Activated naive CD8-positive, alpha-beta T cell (primary cell): ENCODE results near the gene ABCB6.
"Not testable (repeated sequence)": the region's sequence is repeated elsewhere in the genome, so short reads cannot be mapped to it uniquely, and the experiment has no call there.

Source experiments
- H3K27ac Mint-ChIP-seq: one replicate; pipeline ENCODE4 v1.8.0; 2021; ENCODE audit warnings: mixed read lengths
- H3K27me3 Mint-ChIP-seq: one replicate; pipeline ENCODE4 v1.8.0; 2021; ENCODE audit warnings: mixed read lengths
- H3K36me3 Mint-ChIP-seq: one replicate; pipeline ENCODE4 v1.8.0; 2021; ENCODE audit warnings: mixed read lengths
- H3K4me1 Mint-ChIP-seq: one replicate; pipeline ENCODE4 v1.8.0; 2021; ENCODE audit warnings: low read depth, mixed read lengths
- H3K4me3 Mint-ChIP-seq: one replicate; pipeline ENCODE4 v1.8.0; 2021; ENCODE audit warnings: mild to moderate bottlenecking, mixed read lengths
- H3K9me3 Mint-ChIP-seq: one replicate; pipeline ENCODE4 v1.8.0; 2021; ENCODE audit warnings: low read depth, mixed read lengths

The ABCB6 gene

DNA sequence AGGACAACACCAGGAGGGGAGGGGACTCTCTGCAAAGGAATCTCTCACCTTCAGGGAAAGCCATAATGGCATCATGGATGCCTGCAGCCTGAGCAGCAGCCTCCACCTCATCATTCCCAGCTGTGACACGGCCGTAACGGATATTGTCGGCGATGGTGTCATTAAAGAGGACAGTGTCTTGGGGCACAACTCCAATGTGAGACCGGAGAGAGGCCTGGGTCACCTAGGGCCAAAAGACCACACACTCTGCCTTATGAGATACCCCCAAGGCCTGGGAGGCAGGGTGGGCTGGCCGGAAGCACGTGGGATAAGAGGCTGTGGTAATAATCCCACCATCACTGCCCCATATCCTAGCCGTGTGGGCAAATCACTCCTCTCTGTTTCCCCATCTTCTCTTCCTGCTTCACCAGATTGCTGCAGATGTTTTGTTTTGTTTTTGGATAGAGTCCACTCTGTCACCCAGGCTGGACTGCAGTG, 7.8 kb downstream of the ABCB6 start:
- peaks cover 4% of the 10 kb centered on the region for H3K36me3 Mint-ChIP-seq
- no peaks in the 10 kb centered on the region for H3K27me3 Mint-ChIP-seq
- peak overlapping the region; percentile 81 for H3K27ac Mint-ChIP-seq
- H3K4me3 Mint-ChIP-seq = no peak overlapping the region
- peaks cover 46% of the 10 kb centered on the region for H3K4me1 Mint-ChIP-seq
- H3K9me3 Mint-ChIP-seq = no peaks in the 10 kb centered on the region

DNA sequence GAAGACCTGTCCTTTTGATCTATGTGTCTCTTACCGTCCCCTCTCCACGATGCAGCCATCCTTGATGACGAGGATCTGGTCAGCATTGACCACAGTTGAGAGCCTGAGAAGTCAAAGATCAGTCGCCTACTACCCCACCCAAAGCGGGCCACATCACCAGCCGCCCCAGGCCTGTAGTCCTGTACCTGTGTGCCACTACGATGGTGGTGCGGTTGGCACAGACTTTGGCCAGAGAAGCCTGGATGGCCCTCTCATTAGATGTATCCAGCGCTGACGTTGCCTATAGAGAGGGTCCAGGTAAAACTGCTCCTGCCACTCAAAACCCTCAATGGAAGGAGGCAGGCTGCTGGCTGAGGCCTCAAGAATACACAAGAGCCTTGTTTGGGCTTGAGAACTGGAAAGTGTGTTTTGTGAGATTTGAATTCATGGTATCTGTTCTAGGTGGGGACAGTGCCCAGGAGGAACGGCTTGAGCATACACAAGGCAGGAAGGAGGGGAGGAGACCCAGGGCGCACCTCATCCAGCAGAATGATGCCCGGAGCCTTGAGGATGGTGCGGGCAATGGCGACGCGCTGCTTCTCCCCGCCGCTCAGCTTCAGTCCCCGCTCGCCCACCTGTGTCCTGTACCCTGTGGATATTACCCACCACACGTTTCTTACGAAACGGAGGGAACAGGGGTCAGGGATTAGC, 8.4 kb downstream of the ABCB6 start:
- Mint-ChIP-seq H3K4me1 (peaks cover 47% of the 10 kb centered on the region), H3K9me3 (no peaks in the 10 kb centered on the region), H3K4me3 (no peak overlapping the region), H3K36me3 (peaks cover 4% of the 10 kb centered on the region), H3K27ac (peak overlapping the region; percentile 83), H3K27me3 (no peaks in the 10 kb centered on the region)

DNA sequence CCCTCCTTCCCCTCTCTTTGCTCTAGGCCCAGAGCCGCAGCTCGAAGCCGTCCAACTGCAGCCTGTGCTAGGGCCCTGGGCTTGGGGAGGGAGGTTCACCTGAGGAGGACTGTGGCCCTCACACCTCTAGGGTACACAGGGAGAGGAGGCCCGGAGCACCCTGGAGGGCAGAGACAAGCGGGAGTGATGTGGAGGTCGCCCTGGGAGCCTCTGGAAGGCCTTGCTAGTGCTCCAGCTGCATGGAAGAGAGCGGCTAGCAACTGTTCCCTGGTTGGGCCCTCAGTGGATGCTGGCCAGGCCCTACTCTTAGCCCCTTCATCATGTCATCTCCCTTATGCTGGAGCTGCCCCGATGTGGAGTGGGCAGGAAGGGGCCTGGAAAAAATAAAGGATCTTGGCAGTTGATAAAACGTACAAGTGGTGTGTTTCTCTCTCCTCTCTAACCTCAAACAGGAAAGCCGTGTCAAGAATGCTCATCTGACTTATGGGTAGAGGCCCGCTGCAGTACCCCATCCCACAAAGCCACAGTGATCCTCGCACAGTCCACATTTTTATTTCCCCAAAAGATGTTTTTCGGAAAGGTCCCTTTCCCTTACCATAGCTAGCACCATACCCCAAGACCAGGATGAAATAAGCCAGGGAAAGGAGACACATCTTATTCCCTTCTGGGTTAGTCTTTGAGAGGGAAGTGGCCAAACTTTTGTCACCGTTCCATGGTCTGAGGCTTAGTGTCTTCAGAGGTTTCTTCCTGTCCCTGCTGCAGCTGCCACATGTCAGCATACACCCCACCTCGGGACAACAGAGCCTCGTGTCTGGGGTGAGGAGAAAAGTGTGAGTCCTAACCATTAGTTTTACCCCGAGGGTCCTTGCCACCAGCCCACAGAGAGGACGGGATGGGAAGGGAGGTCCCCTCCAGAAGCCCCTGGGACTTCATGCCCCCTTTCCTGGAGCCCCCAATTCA, 9.2 kb downstream of the ABCB6 start:
- no peaks in the 10 kb centered on the region for H3K27me3 Mint-ChIP-seq
- H3K36me3 Mint-ChIP-seq = peaks cover 4% of the 10 kb centered on the region
- peak overlapping the region; percentile 88 for H3K27ac Mint-ChIP-seq
- peaks cover 49% of the 10 kb centered on the region for H3K4me1 Mint-ChIP-seq
- H3K4me3 Mint-ChIP-seq = peak overlapping the region; percentile 61
- H3K9me3 Mint-ChIP-seq = no peaks in the 10 kb centered on the region

DNA sequence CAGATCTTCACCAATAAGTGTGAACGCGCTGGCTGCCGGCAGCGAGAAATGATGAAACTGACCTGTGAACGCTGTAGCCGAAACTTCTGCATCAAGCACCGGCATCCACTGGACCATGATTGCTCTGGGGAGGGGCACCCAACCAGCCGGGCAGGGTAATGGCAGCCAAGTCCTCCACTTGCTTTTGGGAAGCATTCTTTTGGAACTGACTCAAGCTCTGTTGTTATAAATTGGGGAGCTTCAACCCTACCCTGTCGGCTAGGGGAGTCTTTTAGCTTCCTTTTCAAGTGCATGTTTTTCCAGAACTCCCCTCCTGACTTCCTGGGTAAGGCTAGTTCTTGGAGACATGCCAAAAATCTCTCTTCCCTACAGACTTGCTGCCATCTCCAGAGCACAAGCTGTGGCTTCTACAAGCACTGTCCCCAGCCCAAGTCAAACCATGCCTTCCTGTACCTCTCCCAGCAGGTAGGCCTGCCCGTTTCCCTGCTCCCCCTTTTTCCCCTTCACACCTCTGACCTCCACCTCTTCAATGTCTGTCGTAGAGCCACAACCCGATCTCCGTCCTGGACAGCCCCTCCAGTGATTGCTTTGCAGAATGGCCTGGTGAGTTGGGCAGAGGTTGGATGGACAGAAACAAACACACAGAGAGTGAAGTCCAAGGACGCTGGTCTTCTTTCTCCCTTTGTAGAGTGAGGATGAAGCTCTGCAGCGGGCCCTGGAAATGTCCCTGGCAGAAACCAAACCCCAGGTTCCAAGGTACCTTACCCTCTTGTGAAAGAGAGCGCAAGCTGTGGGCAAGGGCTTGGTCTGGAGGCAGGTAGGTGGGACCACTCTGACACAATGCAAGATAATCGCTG, 10.6 kb downstream of the ABCB6 start:
- H3K36me3 Mint-ChIP-seq = peaks cover 4% of the 10 kb centered on the region
- H3K27me3 Mint-ChIP-seq = no peaks in the 10 kb centered on the region
- peak overlapping the region; percentile 94 for H3K4me3 Mint-ChIP-seq
- peaks cover 49% of the 10 kb centered on the region for H3K4me1 Mint-ChIP-seq
- peak overlapping the region; percentile 88 for H3K27ac Mint-ChIP-seq
- H3K9me3 Mint-ChIP-seq = no peaks in the 10 kb centered on the region

DNA sequence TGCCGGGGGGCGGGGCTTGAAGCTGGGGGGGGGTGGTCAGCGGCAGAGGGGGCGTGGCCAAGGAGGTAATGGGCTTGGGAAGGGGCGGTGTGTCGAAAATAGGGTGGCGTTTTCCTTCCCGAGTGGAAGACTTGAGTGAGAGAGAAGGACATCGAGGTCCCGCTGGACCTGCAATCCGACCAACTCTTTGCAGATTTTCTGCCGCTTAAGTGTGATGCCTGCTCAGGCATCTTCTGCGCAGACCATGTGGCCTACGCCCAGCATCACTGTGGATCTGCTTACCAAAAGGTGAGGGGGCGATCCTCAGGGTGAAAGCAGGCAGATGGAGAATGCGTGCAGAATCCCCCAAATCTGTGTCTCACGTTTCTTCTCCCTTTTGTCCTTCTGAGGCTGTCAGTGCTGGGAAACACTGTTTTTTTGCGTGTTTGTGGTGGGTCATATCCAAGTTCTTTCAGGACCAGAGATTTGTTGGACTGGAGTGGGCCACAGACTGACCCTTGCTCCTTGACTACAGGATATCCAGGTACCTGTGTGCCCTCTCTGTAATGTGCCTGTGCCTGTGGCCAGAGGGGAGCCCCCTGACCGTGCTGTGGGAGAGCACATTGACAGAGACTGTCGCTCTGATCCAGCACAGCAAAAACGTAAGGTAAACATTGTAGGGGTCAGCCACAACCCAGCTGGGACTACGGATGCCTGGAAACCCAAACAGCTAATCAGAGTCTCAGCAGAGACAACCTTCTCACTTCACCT, 11.4 kb downstream of the ABCB6 start:
- Mint-ChIP-seq H3K36me3 (peaks cover 4% of the 10 kb centered on the region), H3K4me3 (peak overlapping the region; percentile 94), H3K9me3 (no peaks in the 10 kb centered on the region)

DNA sequence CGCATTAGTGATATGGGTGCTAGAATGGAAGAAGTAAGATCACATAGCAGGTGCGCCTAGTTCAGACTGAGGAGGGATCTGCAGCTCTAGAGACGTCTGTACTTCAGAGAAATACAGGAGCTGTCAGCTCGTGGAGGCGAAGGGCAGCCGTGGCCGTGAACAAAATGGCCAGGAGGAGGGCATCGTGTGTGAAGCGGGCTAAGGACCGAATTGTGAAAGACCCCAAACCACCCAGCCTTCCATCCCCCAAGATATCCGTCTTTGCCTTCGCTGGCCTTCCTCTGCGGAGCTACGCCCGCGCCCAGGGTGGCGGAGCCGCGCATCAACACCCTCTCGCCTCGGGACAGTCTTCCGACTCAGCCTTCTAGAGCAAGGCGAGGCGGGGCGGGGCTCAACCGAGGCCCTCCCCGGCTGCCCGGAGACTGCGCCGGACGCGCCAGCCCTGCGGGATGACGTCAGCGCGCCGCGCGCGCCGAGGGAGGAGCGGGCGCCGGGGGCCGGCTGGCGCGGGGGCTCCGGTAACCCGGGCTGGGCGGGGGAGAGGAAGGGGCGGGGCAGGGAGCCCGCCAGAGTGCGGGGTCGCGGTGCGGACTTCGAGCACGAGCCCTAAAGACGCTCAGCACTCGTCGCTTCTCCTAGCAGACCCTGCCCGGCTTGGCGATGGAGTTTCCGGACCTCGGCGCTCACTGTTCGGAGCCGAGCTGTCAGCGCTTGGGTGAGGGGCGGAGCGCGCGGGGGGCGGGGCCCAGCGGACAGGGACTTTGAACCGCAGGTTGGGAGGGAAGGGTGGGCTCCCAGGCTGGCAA, 12.2 kb downstream of the ABCB6 start, which contains the start of gene ZFAND2B:
Gene ZFAND2B (plus strand): TSS at position 455 of the 806 bp plus-strand sequence. CDS start 206 bp downstream, at position 661.
- Mint-ChIP-seq H3K27ac (peak within 1 kb of the TSS; percentile 96), H3K4me3 (peak within 1 kb of the TSS; percentile 94), H3K9me3 (no peaks in the 10 kb centered on the region), H3K27me3 (no peaks in the 10 kb centered on the region), H3K4me1 (peaks cover 49% of the 10 kb centered on the region), H3K36me3 (peaks cover 4% of the 10 kb centered on the region)

More for the DNA sequence above, 11.4 kb downstream of the ABCB6 start:
- peak overlapping the region; percentile 81 for H3K27ac Mint-ChIP-seq
- peaks cover 49% of the 10 kb centered on the region for H3K4me1 Mint-ChIP-seq
- no peaks in the 10 kb centered on the region for H3K27me3 Mint-ChIP-seq

DNA sequence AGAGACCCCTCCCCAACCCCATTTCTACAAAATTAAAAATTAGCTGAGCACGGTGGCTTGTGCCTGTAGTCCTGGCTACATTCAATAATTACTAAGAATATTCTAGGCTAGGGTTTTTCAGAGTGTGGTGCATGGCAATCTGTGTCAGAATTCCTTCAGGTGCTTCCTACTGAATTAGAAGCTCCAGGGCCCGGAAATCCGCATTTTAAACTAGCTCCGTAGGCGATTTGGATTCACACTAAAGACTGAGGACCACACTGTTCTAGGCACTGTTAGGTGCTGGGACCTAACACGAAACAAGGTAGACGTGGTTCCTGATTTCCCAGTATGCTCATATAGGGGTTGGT, 12.8 kb downstream of the ABCB6 start:
- H3K27ac Mint-ChIP-seq = peak overlapping the region; percentile 96
- no peaks in the 10 kb centered on the region for H3K27me3 Mint-ChIP-seq
- peak overlapping the region; percentile 94 for H3K4me3 Mint-ChIP-seq
- H3K36me3 Mint-ChIP-seq = peaks cover 4% of the 10 kb centered on the region
- H3K4me1 Mint-ChIP-seq = peaks cover 45% of the 10 kb centered on the region
- no peaks in the 10 kb centered on the region for H3K9me3 Mint-ChIP-seq

DNA sequence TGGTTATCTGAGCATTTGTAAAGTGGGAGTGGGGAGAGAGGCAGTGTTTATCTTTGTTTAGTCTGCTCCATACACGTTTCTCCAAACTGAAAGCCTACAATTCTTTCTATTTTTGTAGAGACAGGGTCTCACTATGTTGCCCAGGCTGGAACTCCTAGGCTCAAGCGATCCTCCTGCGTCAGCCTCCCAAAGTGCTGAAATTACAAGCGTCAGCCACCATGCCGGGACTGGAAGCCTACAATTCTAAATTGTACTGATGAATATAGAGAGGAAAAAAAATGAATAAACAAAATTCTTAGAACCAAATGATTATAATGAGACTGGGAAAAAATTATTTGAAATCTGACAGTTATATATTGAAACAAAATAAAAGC, 13.6 kb downstream of the ABCB6 start:
- Mint-ChIP-seq H3K9me3 (no peaks in the 10 kb centered on the region), H3K36me3 (peaks cover 4% of the 10 kb centered on the region), H3K4me1 (peaks cover 46% of the 10 kb centered on the region), H3K4me3 (peak overlapping the region; percentile 94), H3K27ac (peak overlapping the region; percentile 73), H3K27me3 (no peaks in the 10 kb centered on the region)

DNA sequence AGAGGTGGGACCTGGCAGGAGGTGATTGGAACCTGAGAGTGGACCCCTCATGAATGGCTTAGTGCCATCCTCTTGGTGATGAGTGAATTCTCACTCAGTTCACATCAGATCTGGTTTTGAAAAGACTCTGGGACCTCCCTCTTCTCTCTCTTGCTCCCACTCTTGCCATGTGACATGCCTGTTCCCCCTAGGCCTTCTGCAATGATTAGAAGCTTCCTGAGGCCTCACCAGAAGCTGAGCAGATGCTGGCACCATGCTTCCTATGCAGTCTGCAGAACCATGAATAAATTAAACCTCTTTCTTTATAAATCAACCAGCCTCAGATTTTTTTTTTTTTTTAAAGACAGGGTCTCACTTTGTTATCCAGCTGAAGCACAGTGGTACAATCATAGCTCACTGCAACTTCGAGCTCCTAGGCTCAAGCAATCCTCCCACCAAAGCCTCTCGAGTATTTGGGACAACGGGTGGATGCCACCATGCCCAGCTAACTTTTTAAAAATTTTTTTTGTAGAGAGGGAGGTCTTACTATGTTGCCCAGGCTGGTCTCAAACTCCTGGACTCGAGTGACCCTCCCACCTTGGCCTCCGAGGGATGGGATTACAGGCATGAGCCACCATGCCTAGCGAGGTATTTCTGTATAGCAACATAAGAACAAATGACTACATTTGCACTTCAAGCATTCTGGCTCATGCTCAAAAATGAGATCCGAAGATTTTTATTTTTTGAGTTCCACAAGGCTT, 14.2 kb downstream of the ABCB6 start:
- no peaks in the 10 kb centered on the region for H3K27me3 Mint-ChIP-seq
- H3K4me1 Mint-ChIP-seq = peaks cover 44% of the 10 kb centered on the region
- H3K27ac Mint-ChIP-seq = peak overlapping the region; percentile 73
- H3K9me3 Mint-ChIP-seq = no peaks in the 10 kb centered on the region
- H3K4me3 Mint-ChIP-seq = no peak overlapping the region
- H3K36me3 Mint-ChIP-seq = peaks cover 4% of the 10 kb centered on the region

DNA sequence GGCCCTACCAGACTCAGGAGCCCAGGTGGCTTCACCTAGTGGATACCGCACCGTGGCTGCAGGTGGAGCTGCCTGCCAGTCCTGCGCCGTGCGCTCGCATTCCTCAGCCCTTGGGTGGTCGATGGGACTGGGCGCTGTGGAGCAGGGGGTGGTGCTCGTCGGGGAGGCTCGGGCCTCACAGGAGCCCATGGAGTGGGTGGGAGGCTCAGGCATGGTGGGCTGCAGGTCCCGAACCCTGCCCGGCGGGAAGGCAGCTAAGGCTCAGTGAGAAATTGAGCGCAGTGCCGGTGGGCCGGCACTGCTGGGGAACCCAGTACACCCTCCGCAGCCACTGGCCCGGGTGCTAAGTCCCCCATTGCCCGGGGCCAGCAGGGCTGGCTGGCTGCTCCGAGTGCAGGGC, 17.4 kb downstream of the ABCB6 start:
- H3K36me3 Mint-ChIP-seq, H3K4me3 Mint-ChIP-seq, H3K27ac Mint-ChIP-seq, H3K27me3 Mint-ChIP-seq, H3K9me3 Mint-ChIP-seq: not testable (repeated sequence)
- H3K4me1 Mint-ChIP-seq = peaks cover 33% of the 10 kb centered on the region

DNA sequence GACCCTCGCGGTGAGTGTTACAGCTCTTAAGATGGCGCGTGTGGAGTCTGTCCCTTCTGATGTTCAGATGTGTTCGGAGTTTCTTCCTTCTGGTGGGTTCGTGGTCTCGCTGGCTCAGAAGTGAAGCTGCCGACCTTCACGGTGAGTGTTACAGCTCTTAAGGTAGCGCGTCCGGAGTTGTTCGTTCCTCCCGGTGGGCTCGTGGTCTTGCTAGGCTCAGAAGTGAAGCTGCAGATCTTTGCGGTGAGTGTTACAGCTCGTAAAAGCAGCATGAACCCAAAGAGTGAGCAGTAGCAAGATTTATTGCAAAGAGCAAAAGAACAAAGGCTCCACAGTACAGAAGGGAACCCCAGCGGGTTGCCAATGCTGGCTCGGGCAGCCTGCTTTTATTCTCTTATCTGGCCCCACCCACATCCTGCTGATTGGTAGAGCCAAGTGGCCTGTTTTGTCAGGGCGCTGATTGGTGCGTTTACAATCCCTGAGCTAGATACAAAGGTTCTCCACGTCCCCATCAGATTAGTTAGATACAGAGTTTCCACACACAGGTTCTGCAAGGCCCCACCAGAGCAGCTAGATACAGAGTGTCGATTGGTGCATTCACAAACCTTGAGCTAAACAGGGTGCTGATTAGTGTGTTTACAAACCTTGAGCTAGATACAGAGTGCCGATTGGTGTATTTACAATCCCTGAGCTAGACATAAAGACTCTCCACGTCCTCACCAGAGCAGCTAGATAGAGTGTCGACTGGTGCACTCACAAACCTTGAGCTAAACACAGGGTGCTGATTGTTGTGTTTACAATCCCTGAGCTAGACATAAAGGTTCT, 18.0 kb downstream of the ABCB6 start:
- Mint-ChIP-seq H3K27ac (peak overlapping the region; percentile 94), H3K4me3 (peak overlapping the region; percentile 89), H3K4me1 (peaks cover 29% of the 10 kb centered on the region)
- H3K9me3 Mint-ChIP-seq, H3K36me3 Mint-ChIP-seq, H3K27me3 Mint-ChIP-seq: not testable (repeated sequence)

DNA sequence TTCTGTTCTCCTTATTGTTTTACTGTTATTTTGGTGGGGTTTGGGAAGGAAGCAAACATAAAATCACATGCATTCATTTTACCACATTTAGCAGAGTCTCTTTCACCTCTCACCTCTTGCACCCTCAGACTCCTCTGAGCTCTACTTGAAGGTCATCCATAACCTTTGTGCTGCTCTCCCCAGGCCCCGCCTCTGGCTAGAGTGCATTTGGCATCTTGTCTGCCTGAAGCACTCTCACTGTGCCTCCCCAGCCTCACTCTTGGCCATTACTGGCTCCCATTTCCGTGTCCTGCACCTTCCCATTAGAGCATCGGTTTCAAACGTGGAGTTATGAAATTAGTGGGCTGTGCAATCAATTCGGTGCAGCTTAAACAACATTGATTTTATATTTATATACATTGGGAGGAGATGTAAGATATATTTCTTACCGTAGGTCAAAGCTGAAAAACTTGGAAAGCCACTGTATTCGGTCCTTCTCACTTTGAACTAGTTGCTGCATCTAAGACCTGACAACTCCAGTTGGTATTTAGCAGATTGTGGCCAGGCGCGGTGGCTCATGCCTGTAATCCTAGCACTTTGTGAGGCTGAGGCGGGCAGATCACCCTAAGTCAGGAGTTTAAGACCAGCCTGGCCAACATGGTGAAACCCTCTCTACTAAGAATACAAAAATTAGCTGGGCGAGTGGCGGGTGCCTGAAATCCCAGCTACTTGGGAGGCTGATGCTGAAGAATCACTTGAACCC, 19.1 kb downstream of the ABCB6 start:
- H3K27me3 Mint-ChIP-seq = no peaks in the 10 kb centered on the region
- peaks cover 4% of the 10 kb centered on the region for H3K36me3 Mint-ChIP-seq
- H3K9me3 Mint-ChIP-seq = no peaks in the 10 kb centered on the region
- peaks cover 26% of the 10 kb centered on the region for H3K4me1 Mint-ChIP-seq
- H3K4me3 Mint-ChIP-seq = peak overlapping the region; percentile 65
- peak overlapping the region; percentile 56 for H3K27ac Mint-ChIP-seq
